Measurements from ENCODE around the gene EDNRA.
A peak's percentile ranks its signal among the peaks of the same experiment; 100 is the strongest.

The EDNRA gene

DNA sequence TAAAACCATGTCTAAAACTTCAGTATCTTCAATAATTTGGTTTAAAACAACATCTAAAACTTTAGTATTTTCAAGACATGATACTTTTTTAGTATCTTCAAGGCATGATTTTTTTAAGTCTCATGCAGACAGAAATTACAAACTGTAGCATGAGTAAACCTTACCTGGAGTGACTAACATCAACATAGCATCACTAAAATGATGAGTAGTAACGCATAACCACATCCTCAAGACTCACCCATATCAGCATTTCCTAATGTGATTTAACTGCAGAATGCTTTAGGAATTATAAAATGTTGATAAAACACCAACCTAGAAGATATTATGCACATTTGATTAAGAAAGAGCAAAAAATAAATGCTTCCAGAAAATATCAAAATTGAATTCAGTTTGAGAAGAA lies 19.7 kb upstream of the EDNRA start:
- no peak overlapping the region for H3K27ac Mint-ChIP-seq
- H3K27me3 Mint-ChIP-seq (ENCODE audit: low read depth), result no peaks in the 10 kb centered on the region
- no peaks in the 10 kb centered on the region for H3K36me3 Mint-ChIP-seq (ENCODE audit: low read depth)
- TF ChIP-seq, protein P1, sequence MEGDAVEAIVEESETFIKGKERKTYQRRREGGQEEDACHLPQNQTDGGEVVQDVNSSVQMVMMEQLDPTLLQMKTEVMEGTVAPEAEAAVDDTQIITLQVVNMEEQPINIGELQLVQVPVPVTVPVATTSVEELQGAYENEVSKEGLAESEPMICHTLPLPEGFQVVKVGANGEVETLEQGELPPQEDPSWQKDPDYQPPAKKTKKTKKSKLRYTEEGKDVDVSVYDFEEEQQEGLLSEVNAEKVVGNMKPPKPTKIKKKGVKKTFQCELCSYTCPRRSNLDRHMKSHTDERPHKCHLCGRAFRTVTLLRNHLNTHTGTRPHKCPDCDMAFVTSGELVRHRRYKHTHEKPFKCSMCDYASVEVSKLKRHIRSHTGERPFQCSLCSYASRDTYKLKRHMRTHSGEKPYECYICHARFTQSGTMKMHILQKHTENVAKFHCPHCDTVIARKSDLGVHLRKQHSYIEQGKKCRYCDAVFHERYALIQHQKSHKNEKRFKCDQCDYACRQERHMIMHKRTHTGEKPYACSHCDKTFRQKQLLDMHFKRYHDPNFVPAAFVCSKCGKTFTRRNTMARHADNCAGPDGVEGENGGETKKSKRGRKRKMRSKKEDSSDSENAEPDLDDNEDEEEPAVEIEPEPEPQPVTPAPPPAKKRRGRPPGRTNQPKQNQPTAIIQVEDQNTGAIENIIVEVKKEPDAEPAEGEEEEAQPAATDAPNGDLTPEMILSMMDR (IDR thresholded peaks at IDR 0.05; ENCODE audit: unreplicated experiment in 3 of 3), result no peak
- H3K9me3 Mint-ChIP-seq, result peaks cover 12% of the 10 kb centered on the region
- H3K4me3 Mint-ChIP-seq, result no peak overlapping the region
- H3K4me1 Mint-ChIP-seq, result no peaks in the 10 kb centered on the region

DNA sequence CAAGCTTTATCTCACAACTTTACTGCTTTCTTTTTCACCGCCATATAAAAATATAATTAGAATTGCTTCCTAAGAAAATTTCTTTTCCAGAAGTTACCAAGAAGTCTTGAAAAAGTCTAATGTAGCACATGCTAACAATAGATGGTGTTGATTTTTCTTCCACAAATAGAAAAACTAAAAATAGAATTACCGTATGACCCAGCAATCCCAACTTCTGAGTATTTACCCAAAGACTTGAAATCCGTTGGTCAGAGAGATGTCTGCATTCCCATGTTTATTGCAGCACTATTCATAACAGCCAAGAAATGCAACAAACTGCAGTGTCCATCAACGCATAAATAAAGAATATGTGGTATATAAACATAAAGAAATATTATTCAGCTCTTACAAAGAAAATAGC lies 17.8 kb upstream of the EDNRA start:
- H3K27me3 Mint-ChIP-seq (ENCODE audit: low read depth), result no peaks in the 10 kb centered on the region
- TF ChIP-seq, protein P1 (IDR thresholded peaks at IDR 0.05; ENCODE audit: unreplicated experiment in 3 of 3), result no peak
- no peak overlapping the region for H3K4me3 Mint-ChIP-seq
- no peaks in the 10 kb centered on the region for H3K36me3 Mint-ChIP-seq (ENCODE audit: low read depth)
- H3K4me1 Mint-ChIP-seq, result no peaks in the 10 kb centered on the region
- H3K9me3 Mint-ChIP-seq, result peaks cover 14% of the 10 kb centered on the region
- no peak overlapping the region for H3K27ac Mint-ChIP-seq

DNA sequence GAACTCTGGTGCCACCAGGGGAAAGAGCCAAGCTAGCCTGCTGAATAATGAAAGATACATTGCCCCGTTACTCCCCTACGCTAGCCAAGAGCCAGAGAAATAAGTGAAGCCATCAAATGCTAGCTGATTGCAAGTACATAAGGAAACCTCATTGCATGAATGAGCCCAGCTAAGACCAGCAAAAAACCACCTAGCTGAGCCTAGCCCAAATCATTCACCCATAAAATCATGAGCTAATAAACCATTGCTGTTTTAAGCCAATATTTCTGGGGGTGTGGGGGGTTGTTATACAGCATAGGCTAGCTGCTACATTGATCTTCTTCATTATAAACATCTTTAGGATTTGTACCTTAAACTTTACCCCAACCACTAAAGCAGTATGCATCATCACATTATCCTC lies 15.4 kb upstream of the EDNRA start:
- Mint-ChIP-seq H3K4me1 (no peaks in the 10 kb centered on the region), H3K4me3 (no peak overlapping the region), H3K27me3 (ENCODE audit: low read depth) (no peaks in the 10 kb centered on the region), H3K36me3 (ENCODE audit: low read depth) (no peaks in the 10 kb centered on the region), H3K27ac (no peak overlapping the region), H3K9me3 (peaks cover 30% of the 10 kb centered on the region)
- TF ChIP-seq, protein P1 (IDR thresholded peaks at IDR 0.05; ENCODE audit: unreplicated experiment in 3 of 3), result no peak

DNA sequence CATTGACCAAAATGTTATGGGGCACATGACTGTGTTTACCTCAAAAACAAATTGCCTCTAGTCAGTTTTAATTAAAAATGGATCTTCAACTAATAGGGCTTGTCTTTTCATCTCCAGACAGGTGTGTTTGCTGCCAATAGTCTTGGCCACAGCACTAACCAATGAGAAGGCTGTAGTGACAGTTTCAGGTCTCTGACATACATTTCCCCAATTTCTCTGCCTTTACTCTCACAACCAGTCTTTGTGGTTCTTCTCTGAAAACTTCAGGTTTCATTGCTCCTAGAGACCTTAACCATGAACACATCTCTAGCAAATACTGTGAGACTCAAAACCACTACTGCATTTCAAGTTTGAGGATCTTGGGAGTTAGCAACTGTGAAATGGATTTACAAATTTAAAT lies 3.5 kb upstream of the EDNRA start:
- H3K4me3 Mint-ChIP-seq, result no peak overlapping the region
- H3K36me3 Mint-ChIP-seq (ENCODE audit: low read depth), result peaks cover 2% of the 10 kb centered on the region

DNA sequence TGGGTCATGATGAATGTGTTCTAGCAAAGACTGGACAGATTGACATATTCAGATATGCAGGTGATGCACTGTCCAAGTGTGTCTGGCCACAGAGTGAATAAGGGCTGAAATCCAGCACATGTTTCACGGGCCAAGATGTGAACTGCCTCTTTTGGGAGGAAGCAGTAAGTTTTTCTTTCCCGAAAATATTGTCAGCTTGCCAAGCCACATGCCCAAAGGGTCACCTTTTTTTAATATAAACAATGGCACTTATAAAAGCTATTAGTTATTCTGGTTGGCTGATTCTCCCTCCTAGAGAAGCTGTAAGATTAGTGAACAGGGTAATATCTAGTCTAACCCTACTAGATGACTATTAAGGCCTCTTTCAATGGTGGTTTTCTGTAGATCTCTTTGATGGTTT lies 1.5 kb upstream of the EDNRA start:
- Mint-ChIP-seq H3K4me1 (peaks cover 27% of the 10 kb centered on the region), H3K9me3 (peaks cover 8% of the 10 kb centered on the region), H3K36me3 (ENCODE audit: low read depth) (peaks cover 7% of the 10 kb centered on the region), H3K27me3 (ENCODE audit: low read depth) (peaks cover 7% of the 10 kb centered on the region), H3K27ac (peak overlapping the region; percentile 77 to 99 (median 98)), H3K4me3 (peak overlapping the region; percentile 11 to 98 (median 96))
- TF ChIP-seq, protein P1 (IDR thresholded peaks at IDR 0.05; ENCODE audit: unreplicated experiment in 3 of 3), result no peak

More for the DNA sequence above, 3.5 kb upstream of the EDNRA start:
- Mint-ChIP-seq H3K27me3 (ENCODE audit: low read depth) (peaks cover 4% of the 10 kb centered on the region), H3K4me1 (peaks cover 21% of the 10 kb centered on the region), H3K27ac (no peak overlapping the region), H3K9me3 (peaks cover 17% of the 10 kb centered on the region)
- TF ChIP-seq, protein P1 (IDR thresholded peaks at IDR 0.05; ENCODE audit: unreplicated experiment in 3 of 3), result no peak

DNA sequence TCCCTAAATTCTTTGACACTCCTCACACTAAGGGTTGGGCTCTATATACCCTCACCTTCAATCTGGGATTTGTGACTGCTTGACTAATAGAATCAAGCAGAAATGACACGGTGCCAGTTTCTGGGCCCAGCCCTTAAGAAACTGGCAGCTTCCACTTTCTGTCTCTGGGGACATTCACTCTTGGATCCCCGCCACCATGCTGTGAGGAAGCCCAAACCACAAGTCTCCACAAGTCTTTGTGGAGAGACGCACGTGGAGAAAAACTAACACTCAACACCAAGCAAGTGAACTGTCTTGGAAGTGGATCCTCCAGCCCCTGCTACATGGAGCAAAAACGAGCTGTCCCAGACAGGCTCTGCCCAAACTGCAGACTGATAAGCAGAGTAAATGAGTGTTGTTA lies 1.1 kb upstream of the EDNRA start:
- TF ChIP-seq, protein P1 (IDR thresholded peaks at IDR 0.05; ENCODE audit: unreplicated experiment in 3 of 3), result no peak
- H3K4me3 Mint-ChIP-seq, result peak overlapping the region; percentile 94 to 98 (median 96)
- H3K27me3 Mint-ChIP-seq (ENCODE audit: low read depth), result peaks cover 7% of the 10 kb centered on the region
- H3K9me3 Mint-ChIP-seq, result peaks cover 6% of the 10 kb centered on the region
- peak overlapping the region; percentile 98 to 99 (median 98) for H3K27ac Mint-ChIP-seq
- peaks cover 27% of the 10 kb centered on the region for H3K4me1 Mint-ChIP-seq
- peaks cover 7% of the 10 kb centered on the region for H3K36me3 Mint-ChIP-seq (ENCODE audit: low read depth)
